ENCODE measurements around the gene SPSB2.
A peak's percentile ranks its signal among the peaks of the same experiment; 100 is the strongest.

The SPSB2 gene

GRCh38 chr12:6826125-6826733 lies 46.9 kb downstream of the SPSB2 start:
- ChIA-PET POLR2A (no interaction called here), CTCF (interaction anchor here (0.6 to 7.6 kb wide), 20 partner anchors 8 to 163 kb away, joined by 3 to 60 read pairs (median 6); partner anchors contain the start of genes CDCA3, GNB3, LAG3 and MLF2)
- no peak for TF ChIP-seq CTCF (IDR thresholded peaks at IDR 0.05; ENCODE audit: control extremely low read depth, extremely low read depth, low read depth, missing control alignments)
- DNase-seq (ENCODE audit: extremely low spot score), result no peak

- peak; percentile 93 for TF ChIP-seq CTCF (IDR thresholded peaks at IDR 0.05; ENCODE audit: control extremely low read depth, extremely low read depth, low read depth, missing control alignments)
- CTCF ChIA-PET, result interaction anchor here (0.6 to 7.6 kb wide), 33 partner anchors 9 to 287 kb away, joined by 3 to 60 read pairs (median 4); partner anchors contain the start of genes CD4, CDCA3, GNB3 and LAG3
These were observed 47.5 kb downstream of the SPSB2 start for GRCh38 chr12:6825398-6826124.

GRCh38 chr12:6824901-6825381 lies 48.2 kb downstream of the SPSB2 start:
- TF ChIP-seq CTCF (IDR thresholded peaks at IDR 0.05; ENCODE audit: control extremely low read depth, extremely low read depth, low read depth, missing control alignments), result no peak
- ChIA-PET CTCF (interaction anchor here (0.7 to 7.6 kb wide), 26 partner anchors 8 to 287 kb away, joined by 3 to 60 read pairs (median 5); partner anchors contain the start of genes CD4, CDCA3, GNB3 and LPAR5), POLR2A (no interaction called here)
- DNase-seq (ENCODE audit: extremely low spot score), result no peak

More at GRCh38 chr12:6825398-6826124, 47.5 kb downstream of the SPSB2 start:
- POLR2A ChIA-PET, result no interaction called here
- DNase-seq (ENCODE audit: extremely low spot score), result peak; percentile 92

- ChIA-PET POLR2A (no interaction called here), CTCF (interaction anchor here (0.7 to 7.6 kb wide), 22 partner anchors 10 to 288 kb away, joined by 3 to 60 read pairs (median 4); partner anchors contain the start of genes CD4, GNB3, LPAR5 and MLF2)
- DNase-seq (ENCODE audit: extremely low spot score), result no peak
- TF ChIP-seq CTCF (IDR thresholded peaks at IDR 0.05; ENCODE audit: control extremely low read depth, extremely low read depth, low read depth, missing control alignments), result no peak
These were observed 48.9 kb downstream of the SPSB2 start for GRCh38 chr12:6824085-6824775.

- CTCF ChIA-PET, result interaction anchor here (0.7 to 7.6 kb wide), 8 partner anchors 11 to 89 kb away, joined by 3 to 60 read pairs (median 14); partner anchors contain the start of genes GNB3, MLF2 and PTMS
- TF ChIP-seq CTCF (IDR thresholded peaks at IDR 0.05; ENCODE audit: control extremely low read depth, extremely low read depth, low read depth, missing control alignments), result no peak
- no peak for DNase-seq (ENCODE audit: extremely low spot score)
- POLR2A ChIA-PET, result no interaction called here
These were observed 49.7 kb downstream of the SPSB2 start for GRCh38 chr12:6823182-6824084.
